ENCODE results near the gene WNT7B.

Gene WNT7B

GRCh38 chr22:46012182-46012880, 35.4 kb upstream of the WNT7B start:
- POLR2A ChIA-PET: interaction anchor here (1.6 to 2.1 kb wide), 2 partner anchors 24 to 59 kb away, joined by 5 to 10 read pairs; no protein-coding TSS in a partner anchor
- peaks cover 0 to 6% (median 5%) of the 10 kb centered on the region in 5 experiments for H3K9me3 ChIP-seq (ENCODE audit: control extremely low read depth in 1 of 5, control insufficient read depth in 4 of 5, insufficient read depth in 2 of 5, low read depth in 1 of 5, low read length in 4 of 5)
- no peak for DNase-seq
- peaks cover 0 to 29% (median 21%) of the 10 kb centered on the region in 4 experiments for H3K4me1 ChIP-seq (ENCODE audit: control extremely low read depth in 1 of 4, control insufficient read depth in 4 of 4, insufficient read depth in 4 of 4, low read length in 3 of 4)
- CTCF ChIA-PET: interaction anchor here (1.1 to 8.4 kb wide), 16 partner anchors 11 to 110 kb away, joined by 3 to 69 read pairs (median 10); no protein-coding TSS in a partner anchor
- H3K4me3 ChIP-seq (ENCODE audit: control insufficient read depth in 1 of 7, extremely low read depth in 1 of 7, insufficient read depth in 4 of 7, low read depth in 2 of 7, low read length in 6 of 7): peak overlapping the region in 2 of 7 experiments; percentile 2 to 91
- 100% methylated on average over 9 of the region's 13 CpGs for WGBS (ENCODE audit: insufficient coverage)
- H3K27me3 ChIP-seq (replicated peaks in 2 of 5; ENCODE audit: control insufficient read depth in 4 of 5, insufficient read depth in 5 of 5, low read length in 4 of 5): no peaks in the 10 kb centered on the region
- H3K36me3 ChIP-seq (ENCODE audit: control insufficient read depth in 4 of 4, insufficient read depth in 4 of 4, low read length in 3 of 4): no peaks in the 10 kb centered on the region
- peak overlapping the region; percentile 40 to 74 for H3K27ac ChIP-seq (ENCODE audit: insufficient read depth in 1 of 2, low read depth in 1 of 2, low read length in 2 of 2, poor library complexity in 1 of 2, severe bottlenecking in 2 of 2)

DNA sequence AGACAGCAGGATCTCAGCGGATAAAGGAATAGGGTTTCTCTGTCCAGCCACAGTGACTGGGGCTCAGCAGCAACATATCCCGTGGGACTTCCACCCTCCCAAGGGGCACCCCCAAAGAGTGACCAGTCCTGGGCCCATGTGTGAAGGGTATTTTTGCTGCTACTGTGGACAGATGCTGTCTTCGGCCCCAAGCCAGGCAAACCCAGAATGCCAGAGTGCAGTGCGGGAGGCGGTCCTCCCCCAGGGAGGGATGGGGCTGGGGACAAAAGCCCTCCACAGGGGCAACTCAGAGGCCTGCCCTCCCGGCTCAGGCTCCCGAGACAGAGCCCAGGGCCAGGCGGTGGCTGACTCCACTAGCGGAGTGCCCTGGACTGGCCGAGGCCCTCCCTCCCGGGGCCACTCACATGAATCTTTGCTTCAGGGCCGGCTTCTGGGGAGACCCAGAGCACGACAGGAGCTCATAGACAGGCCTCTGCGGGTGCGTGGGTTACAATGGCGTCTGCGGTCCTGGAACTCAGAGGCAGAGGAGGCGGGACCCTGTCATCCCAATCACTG, 34.7 kb upstream of the WNT7B start:
- 91% methylated on average over 17 of the region's 18 CpGs for WGBS (ENCODE audit: insufficient coverage)
- Histone ChIP-seq H3K27me3 (replicated peaks in 2 of 5; ENCODE audit: control insufficient read depth in 4 of 5, insufficient read depth in 5 of 5, low read length in 4 of 5) (no peaks in the 10 kb centered on the region), H3K36me3 (ENCODE audit: control insufficient read depth in 4 of 4, insufficient read depth in 4 of 4, low read length in 3 of 4) (no peaks in the 10 kb centered on the region), H3K9me3 (ENCODE audit: control extremely low read depth in 1 of 5, control insufficient read depth in 4 of 5, insufficient read depth in 2 of 5, low read depth in 1 of 5, low read length in 4 of 5) (peaks cover 0 to 6% (median 5%) of the 10 kb centered on the region in 5 experiments), H3K27ac (ENCODE audit: insufficient read depth in 1 of 2, low read depth in 1 of 2, low read length in 2 of 2, poor library complexity in 1 of 2, severe bottlenecking in 2 of 2) (peak overlapping the region in 1 of 2 experiments; percentile 74), H3K4me3 (ENCODE audit: control insufficient read depth in 1 of 7, extremely low read depth in 1 of 7, insufficient read depth in 4 of 7, low read depth in 2 of 7, low read length in 6 of 7) (no peak overlapping the region), H3K4me1 (ENCODE audit: control extremely low read depth in 1 of 4, control insufficient read depth in 4 of 4, insufficient read depth in 4 of 4, low read length in 3 of 4) (peaks cover 0 to 36% (median 27%) of the 10 kb centered on the region in 4 experiments)
- CTCF ChIA-PET: interaction anchor here (1.3 to 8.4 kb wide), 10 partner anchors 10 to 110 kb away, joined by 3 to 69 read pairs (median 20); no protein-coding TSS in a partner anchor
- POLR2A ChIA-PET: interaction anchor here (2.1 kb wide), 1 partner anchor 59 kb away, joined by 5 read pairs; no protein-coding TSS in a partner anchor
- no peak for DNase-seq

- Histone ChIP-seq H3K4me3 (ENCODE audit: control insufficient read depth in 1 of 7, extremely low read depth in 1 of 7, insufficient read depth in 4 of 7, low read depth in 2 of 7, low read length in 6 of 7) (no peak overlapping the region), H3K4me1 (ENCODE audit: control extremely low read depth in 1 of 4, control insufficient read depth in 4 of 4, insufficient read depth in 4 of 4, low read length in 3 of 4) (peaks cover 0 to 42% (median 33%) of the 10 kb centered on the region in 4 experiments), H3K27me3 (replicated peaks in 2 of 5; ENCODE audit: control insufficient read depth in 4 of 5, insufficient read depth in 5 of 5, low read length in 4 of 5) (no peaks in the 10 kb centered on the region), H3K9me3 (ENCODE audit: control extremely low read depth in 1 of 5, control insufficient read depth in 4 of 5, insufficient read depth in 2 of 5, low read depth in 1 of 5, low read length in 4 of 5) (peaks cover 0 to 6% (median 5%) of the 10 kb centered on the region in 5 experiments), H3K27ac (ENCODE audit: insufficient read depth in 1 of 2, low read depth in 1 of 2, low read length in 2 of 2, poor library complexity in 1 of 2, severe bottlenecking in 2 of 2) (no peak overlapping the region), H3K36me3 (ENCODE audit: control insufficient read depth in 4 of 4, insufficient read depth in 4 of 4, low read length in 3 of 4) (no peaks in the 10 kb centered on the region)
- no peak for DNase-seq
- ChIA-PET CTCF (interaction anchor here (1.4 to 8.4 kb wide), 7 partner anchors 9 to 104 kb away, joined by 3 to 83 read pairs (median 47); no protein-coding TSS in a partner anchor), POLR2A (interaction anchor here (2.1 kb wide), 1 partner anchor 60 kb away, joined by 5 read pairs; no protein-coding TSS in a partner anchor)
- 99% methylated on average over 20 of the region's 20 CpGs for WGBS (ENCODE audit: insufficient coverage)
Measured at GRCh38 chr22:46010951-46011626, 34.1 kb upstream of the WNT7B start.

DNA sequence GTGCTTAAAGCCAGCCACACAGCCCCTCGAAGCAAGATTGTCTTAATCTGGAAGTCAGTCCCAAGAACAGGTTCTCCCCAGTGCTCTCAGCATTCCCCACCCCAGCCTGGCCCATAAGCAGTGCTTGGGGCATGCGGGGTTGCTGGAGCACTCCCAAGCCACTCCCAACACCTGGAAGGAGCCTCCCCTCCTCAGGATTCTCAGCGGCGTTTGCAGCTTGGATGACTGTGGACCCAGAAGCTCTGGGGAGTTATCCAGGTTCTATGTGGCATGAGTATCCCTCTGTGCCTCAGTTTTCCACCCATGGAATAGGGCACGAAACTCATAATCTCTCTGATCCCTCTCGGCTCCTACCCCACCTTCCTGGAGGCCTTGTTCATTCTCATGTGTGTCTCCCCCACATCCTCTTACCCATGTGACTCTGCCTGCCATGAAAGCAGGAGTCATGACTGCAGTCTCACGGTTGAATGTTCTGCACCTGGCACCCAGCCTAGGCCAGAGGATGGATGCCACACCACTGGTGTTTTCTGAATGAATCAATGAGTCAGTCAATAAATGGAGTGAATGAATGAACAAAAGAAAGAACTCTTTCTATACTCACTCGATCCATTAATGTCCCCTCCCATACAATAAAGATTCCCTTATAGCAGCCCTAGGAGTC, 33.4 kb upstream of the WNT7B start:
- Histone ChIP-seq H3K36me3 (ENCODE audit: control insufficient read depth in 4 of 4, insufficient read depth in 4 of 4, low read length in 3 of 4) (no peaks in the 10 kb centered on the region), H3K4me3 (ENCODE audit: control insufficient read depth in 1 of 7, extremely low read depth in 1 of 7, insufficient read depth in 4 of 7, low read depth in 2 of 7, low read length in 6 of 7) (no peak overlapping the region), H3K4me1 (ENCODE audit: control extremely low read depth in 1 of 4, control insufficient read depth in 4 of 4, insufficient read depth in 4 of 4, low read length in 3 of 4) (peaks cover 0 to 42% (median 35%) of the 10 kb centered on the region in 4 experiments), H3K27me3 (replicated peaks in 2 of 5; ENCODE audit: control insufficient read depth in 4 of 5, insufficient read depth in 5 of 5, low read length in 4 of 5) (no peaks in the 10 kb centered on the region), H3K9me3 (ENCODE audit: control extremely low read depth in 1 of 5, control insufficient read depth in 4 of 5, insufficient read depth in 2 of 5, low read depth in 1 of 5, low read length in 4 of 5) (peaks cover 0 to 6% (median 5%) of the 10 kb centered on the region in 5 experiments), H3K27ac (ENCODE audit: insufficient read depth in 1 of 2, low read depth in 1 of 2, low read length in 2 of 2, poor library complexity in 1 of 2, severe bottlenecking in 2 of 2) (no peak overlapping the region)
- POLR2A ChIA-PET: interaction anchor here (0.6 to 2.1 kb wide), 2 partner anchors 8 to 61 kb away, joined by 3 to 5 read pairs; no protein-coding TSS in a partner anchor
- DNase-seq: no peak
- CTCF ChIA-PET: interaction anchor here (1.4 to 6.2 kb wide), 5 partner anchors 14 to 106 kb away, joined by 3 to 105 read pairs (median 47); no protein-coding TSS in a partner anchor
- WGBS (ENCODE audit: insufficient coverage): 97% methylated on average over 6 of the region's 8 CpGs

DNA sequence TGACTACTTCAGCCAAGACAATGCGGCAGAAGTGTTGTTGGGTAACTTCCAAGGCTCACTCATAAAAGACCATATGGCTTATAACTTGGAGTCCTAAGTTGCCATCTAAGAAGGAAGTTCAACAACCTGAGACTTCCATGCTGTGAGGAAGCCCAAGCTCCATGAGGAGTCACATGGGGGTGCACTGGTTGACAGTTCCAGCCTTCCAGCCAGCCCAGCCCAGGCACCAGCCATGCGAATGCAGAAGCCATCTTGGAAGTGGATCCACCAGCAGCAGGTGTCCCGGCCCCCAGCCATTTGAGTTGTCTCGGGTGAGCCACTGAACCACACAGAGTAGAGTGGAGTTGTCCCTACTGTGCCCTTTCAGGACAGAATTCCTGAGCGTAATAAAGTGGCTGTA, 32.8 kb upstream of the WNT7B start:
- Histone ChIP-seq H3K27me3 (replicated peaks in 2 of 5; ENCODE audit: control insufficient read depth in 4 of 5, insufficient read depth in 5 of 5, low read length in 4 of 5) (no peaks in the 10 kb centered on the region), H3K4me3 (ENCODE audit: control insufficient read depth in 1 of 7, extremely low read depth in 1 of 7, insufficient read depth in 4 of 7, low read depth in 2 of 7, low read length in 6 of 7) (no peak overlapping the region), H3K9me3 (ENCODE audit: control extremely low read depth in 1 of 5, control insufficient read depth in 4 of 5, insufficient read depth in 2 of 5, low read depth in 1 of 5, low read length in 4 of 5) (peaks cover 0 to 6% (median 5%) of the 10 kb centered on the region in 5 experiments), H3K4me1 (ENCODE audit: control extremely low read depth in 1 of 4, control insufficient read depth in 4 of 4, insufficient read depth in 4 of 4, low read length in 3 of 4) (peaks cover 0 to 43% (median 37%) of the 10 kb centered on the region in 4 experiments), H3K36me3 (ENCODE audit: control insufficient read depth in 4 of 4, insufficient read depth in 4 of 4, low read length in 3 of 4) (no peaks in the 10 kb centered on the region), H3K27ac (ENCODE audit: insufficient read depth in 1 of 2, low read depth in 1 of 2, low read length in 2 of 2, poor library complexity in 1 of 2, severe bottlenecking in 2 of 2) (no peak overlapping the region)
- peak in 1 of 3 donors; percentile 44 for DNase-seq
- ChIA-PET CTCF (interaction anchor here (1.4 to 6.2 kb wide), 3 partner anchors 14 to 106 kb away, joined by 3 to 105 read pairs (median 83); no protein-coding TSS in a partner anchor), POLR2A (interaction anchor here (0.6 kb wide), 1 partner anchor 9 kb away, joined by 3 read pairs; no protein-coding TSS in a partner anchor)
- 90% methylated on average over 4 of the region's 5 CpGs for WGBS (ENCODE audit: insufficient coverage)

- Histone ChIP-seq H3K27ac (ENCODE audit: insufficient read depth in 1 of 2, low read depth in 1 of 2, low read length in 2 of 2, poor library complexity in 1 of 2, severe bottlenecking in 2 of 2) (no peak overlapping the region), H3K36me3 (ENCODE audit: control insufficient read depth in 4 of 4, insufficient read depth in 4 of 4, low read length in 3 of 4) (no peaks in the 10 kb centered on the region), H3K4me1 (ENCODE audit: control extremely low read depth in 1 of 4, control insufficient read depth in 4 of 4, insufficient read depth in 4 of 4, low read length in 3 of 4) (peaks cover 0 to 44% (median 40%) of the 10 kb centered on the region in 4 experiments), H3K4me3 (ENCODE audit: control insufficient read depth in 1 of 7, extremely low read depth in 1 of 7, insufficient read depth in 4 of 7, low read depth in 2 of 7, low read length in 6 of 7) (no peak overlapping the region), H3K9me3 (ENCODE audit: control extremely low read depth in 1 of 5, control insufficient read depth in 4 of 5, insufficient read depth in 2 of 5, low read depth in 1 of 5, low read length in 4 of 5) (peaks cover 0 to 6% (median 5%) of the 10 kb centered on the region in 5 experiments), H3K27me3 (replicated peaks in 2 of 5; ENCODE audit: control insufficient read depth in 4 of 5, insufficient read depth in 5 of 5, low read length in 4 of 5) (no peaks in the 10 kb centered on the region)
- CTCF ChIA-PET: interaction anchor here (1.3 to 6.2 kb wide), 8 partner anchors 13 to 113 kb away, joined by 3 to 105 read pairs (median 18); no protein-coding TSS in a partner anchor
- 91% methylated on average over 5 of the region's 9 CpGs for WGBS (ENCODE audit: insufficient coverage)
- DNase-seq: no peak
- POLR2A ChIA-PET: no interaction called here
Measured at GRCh38 chr22:46008836-46009596, 32.1 kb upstream of the WNT7B start.
